Activated naive CD4-positive, alpha-beta T cell (primary cell): ENCODE data around the gene RAB1B.
A peak's percentile ranks its signal among the peaks of the same experiment; 100 is the strongest.
"Not testable (repeated sequence)": the region's sequence is repeated elsewhere in the genome, so short reads cannot be mapped to it uniquely, and the experiment has no call there.

Source experiments
- DNase-seq, 4 experiments: peaks; one replicate each; lab custom pipeline; 2025; lab: John Stamatoyannopoulos, UW

The RAB1B gene

GRCh38 chr11:66309475-66309874, 41.0 kb downstream of the RAB1B start:
- no peak for DNase-seq

GRCh38 chr11:66310324-66310723, 41.9 kb downstream of the RAB1B start:
- no peak for DNase-seq

DNA sequence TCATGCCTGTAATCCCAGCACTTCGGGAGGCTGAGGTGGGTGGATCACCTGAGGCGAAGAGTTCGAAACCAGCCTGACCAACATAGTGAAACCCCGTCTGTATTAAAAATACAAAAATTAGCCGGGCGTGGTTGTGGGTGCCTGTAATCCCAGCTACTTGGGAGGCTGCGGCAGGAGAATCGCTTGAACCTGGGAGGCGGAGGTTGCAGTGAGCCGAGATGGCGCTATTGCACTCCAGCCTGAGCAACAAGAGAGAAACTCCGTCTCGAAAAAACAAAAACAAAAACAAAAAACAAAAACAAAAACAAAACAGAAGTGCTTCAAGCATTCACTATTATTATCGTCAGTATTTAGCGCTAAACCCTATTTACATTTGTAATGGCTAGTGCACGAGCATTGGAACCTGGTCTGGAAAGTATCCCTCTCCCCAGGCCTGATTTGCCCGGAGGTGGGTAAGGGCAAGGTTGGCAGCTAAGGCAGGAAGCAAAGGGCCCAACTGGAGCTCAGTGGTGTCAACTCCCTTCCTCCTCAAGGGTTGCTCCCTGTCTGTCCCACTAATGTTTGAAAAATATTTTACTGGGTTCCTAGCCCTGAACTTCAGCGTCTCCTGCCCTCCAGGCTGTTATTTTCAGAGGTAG, 42.5 kb downstream of the RAB1B start:
- not testable (repeated sequence) for DNase-seq

DNA sequence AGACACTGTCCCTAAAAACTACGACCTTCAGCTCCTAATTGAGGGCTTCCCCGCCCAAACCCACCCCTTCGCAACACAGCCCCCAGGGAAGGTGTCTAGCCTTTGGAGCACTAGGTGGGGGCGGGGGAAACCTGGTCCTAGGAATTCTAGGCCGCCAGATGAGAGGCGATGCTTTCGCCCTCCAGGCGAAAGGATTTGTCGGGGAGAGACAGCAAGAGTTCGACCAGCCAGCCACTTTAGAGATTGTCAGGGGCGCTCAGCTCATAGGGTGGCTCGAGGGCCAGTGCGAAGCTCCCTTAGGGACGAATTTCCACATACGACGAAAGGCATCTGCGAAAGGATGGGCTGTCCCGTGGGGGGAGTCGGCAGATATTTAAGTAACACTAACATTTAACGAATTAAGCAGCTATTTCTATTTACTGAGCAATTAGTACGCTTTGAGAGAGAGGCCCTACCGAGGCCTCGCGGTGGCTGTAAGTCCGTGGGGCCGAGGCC, 43.1 kb downstream of the RAB1B start:
- DNase-seq, result no peak

GRCh38 chr11:66311965-66312548, 43.6 kb downstream of the RAB1B start:
- peak; percentile 80 to 99 (median 94) for DNase-seq

DNA sequence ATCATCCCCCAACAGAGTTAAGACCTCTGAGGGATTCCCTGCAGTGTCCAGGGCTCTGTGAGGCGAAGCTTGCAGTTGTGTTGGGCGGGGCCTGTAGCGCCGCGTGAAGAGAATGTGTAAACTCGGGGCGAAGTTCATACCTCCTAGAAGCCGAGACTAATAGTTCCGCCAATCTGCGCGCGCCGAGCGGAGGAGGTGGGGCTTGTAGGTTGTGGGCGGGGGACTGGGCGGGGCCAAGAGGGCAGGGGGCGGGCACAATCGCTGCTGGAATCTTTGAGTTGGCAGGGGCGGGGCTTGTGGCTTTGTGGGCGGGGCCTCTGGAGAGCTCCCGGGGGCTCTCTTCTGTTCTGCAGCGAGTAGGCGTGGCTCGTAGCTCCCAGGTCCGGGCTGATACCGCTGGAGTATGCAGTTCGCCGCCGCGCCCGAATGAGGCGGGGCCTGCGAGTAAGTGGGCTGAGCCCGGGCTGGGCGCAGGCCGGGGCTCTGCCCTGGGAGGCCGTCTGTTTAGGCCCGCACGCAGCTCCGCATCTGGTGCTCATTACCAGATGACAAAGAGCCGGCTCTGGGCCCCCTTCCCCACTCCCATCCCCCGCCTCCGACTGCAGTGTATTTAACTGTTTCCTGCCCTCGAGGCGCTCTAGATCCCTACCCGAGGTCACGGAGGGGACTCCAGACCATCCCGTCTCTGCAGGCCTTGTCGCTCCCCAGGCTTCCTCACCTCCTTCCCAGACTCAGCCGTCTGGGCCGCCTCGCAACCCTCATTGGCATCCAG, 44.3 kb downstream of the RAB1B start:
- peak; percentile 94 to 100 (median 98) for DNase-seq

DNA sequence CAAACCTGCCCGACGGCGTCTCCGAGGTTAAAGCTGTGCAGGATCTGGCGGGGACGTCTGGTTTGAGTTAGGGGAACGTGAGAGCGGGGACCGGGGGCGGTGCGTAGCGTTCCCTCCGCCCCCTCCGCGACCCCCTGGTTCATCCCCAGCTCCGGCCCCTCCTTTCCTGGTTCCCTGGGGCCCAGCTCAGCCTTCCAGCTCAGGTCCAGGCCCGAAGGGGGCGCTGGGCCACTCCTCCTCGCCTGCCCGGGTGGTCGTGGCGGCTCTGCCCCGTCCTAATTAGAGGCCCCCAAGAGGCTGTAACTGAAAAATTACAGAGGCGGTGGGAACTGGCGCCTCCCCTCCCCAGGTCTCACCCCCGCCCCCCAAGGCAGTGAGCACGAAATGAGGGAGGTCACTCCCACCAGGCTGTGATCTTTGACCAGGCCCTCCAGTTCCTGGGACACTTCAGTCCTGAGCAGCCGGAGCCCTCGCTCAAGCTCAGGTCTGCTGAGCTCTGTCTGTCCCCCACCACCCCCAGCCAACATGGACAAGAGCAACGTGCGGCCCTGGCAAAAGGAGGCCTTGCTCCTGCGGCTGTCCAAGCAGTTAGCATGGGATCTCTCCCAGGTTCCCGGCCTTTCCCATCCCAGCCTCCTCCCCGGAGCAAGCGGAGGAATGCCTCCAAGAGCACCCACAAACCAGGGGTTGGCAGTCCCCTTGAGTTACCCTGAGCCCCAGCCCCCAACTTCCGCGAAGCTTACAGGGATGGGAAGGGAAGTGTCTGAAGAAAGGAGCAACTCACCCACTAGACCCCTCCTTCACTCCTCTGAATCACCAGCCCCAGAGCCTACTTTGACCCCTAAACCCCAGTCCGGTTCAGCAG, 45.1 kb downstream of the RAB1B start:
- DNase-seq, result no peak

GRCh38 chr11:66314186-66314501, 45.7 kb downstream of the RAB1B start:
- no peak for DNase-seq

DNA sequence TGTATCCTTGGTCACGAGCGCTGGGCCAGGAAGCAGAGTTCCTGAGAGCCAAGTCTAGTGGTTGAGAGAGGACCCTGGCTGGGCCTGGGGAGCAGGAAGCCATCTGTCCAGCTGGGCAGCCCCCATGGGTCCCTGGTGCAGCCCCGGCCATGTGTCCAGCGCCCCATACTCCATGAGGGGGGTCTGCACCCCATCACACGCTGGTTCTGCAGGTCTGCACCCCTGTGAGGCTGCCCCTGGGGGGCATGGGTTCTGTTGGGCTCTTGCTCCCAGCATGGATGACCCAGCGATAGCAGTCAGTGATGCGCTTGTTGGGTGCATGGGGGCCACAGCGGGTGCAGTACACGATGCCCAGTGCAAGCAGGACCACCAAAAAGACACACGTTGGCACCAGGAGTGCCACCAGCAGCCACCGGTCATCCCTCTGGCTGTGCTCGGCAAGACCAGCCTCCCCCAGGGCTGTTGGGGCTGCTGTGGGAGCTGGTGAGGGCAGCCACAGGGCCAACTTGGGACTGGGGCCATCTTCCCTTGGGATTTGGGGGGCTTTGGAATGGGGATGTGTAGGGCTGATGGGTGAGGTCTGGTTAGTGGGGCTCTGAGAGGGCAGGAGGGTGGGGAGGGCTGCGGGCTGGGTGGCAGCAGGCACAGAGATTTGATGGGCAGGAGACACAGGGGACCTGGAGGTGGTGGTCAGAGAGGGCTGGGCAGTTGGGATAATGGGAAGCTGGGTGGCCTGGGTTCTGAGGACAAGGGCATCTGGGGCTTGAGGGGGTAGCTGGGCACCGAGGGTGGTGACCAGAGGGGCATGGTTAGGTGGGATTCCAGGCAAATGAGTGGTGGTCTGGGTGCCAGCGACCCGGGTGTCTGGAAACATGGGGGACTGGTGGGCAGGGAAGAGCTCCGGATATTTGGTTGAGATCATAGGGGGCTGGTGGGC, 46.4 kb downstream of the RAB1B start:
- no peak for DNase-seq

DNA sequence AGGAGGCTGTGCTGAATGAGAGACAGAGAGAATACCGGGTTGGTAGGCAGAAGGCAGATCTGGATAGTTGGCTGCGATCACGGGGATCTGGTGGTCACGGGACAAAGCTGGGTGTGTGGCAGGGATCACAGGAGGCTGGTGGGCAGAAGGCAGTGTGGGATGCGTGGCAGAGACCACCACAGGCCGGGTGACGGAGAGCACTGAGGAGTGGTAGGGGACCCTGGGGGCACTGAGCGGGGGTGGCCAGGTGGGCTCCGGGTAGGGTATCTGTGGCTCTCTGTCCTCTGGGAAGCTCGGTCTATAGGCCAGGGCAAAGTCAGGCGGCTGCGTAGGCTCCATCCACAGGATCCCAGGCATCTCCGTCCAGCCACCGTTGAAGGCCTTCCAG, 47.1 kb downstream of the RAB1B start:
- DNase-seq, result no peak

GRCh38 chr11:66315921-66316811, 47.7 kb downstream of the RAB1B start:
- DNase-seq, result no peak

DNA sequence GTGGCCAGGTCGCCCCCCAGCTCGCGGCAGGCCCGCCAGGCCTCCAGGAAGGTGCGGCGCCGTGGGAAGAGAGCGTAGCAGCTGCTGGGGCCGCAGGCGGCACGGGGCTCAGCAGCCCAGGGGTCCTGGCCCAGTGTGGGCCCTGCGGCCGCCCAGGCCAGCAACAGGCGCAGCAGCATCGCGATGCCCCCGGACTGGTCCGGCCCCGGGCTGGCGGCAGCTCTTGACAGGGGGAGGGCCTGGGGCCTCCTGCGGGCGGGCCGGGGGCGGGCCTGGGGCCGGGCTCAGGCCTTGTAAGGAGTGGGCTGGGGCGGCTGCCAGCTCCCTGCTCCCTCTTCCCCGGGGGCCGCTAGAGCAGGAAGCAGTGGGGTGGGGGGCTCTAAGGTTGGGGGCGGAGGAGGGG, 48.4 kb downstream of the RAB1B start, which contains the start of gene CD248:
Gene CD248 (minus strand): TSS at position 196 of the 403 bp plus-strand sequence. CDS start 17 bp downstream, at position 179.
- DNase-seq, result peak in 1 of 4 experiments; percentile 28

DNA sequence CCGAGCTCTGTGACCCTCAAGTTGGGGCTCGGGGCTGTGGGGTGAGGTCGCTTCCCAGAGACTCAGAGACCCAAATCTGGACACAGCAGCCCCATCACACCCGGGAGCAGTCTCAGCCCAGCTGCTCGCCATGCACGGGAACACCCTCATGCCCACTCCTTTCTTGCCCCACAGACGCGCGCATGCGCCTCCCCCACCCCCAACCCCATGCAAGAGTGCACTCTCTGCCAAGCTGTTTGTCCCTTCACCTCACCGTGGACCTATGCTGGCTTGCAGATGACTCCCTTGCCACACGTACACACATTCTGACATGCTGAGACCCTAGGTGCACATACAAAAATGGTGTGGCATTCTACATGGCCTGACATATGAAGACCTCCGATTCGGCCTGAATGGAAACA, 48.9 kb downstream of the RAB1B start:
- DNase-seq, result peak in 2 of 4 experiments; percentile 20 to 44

DNA sequence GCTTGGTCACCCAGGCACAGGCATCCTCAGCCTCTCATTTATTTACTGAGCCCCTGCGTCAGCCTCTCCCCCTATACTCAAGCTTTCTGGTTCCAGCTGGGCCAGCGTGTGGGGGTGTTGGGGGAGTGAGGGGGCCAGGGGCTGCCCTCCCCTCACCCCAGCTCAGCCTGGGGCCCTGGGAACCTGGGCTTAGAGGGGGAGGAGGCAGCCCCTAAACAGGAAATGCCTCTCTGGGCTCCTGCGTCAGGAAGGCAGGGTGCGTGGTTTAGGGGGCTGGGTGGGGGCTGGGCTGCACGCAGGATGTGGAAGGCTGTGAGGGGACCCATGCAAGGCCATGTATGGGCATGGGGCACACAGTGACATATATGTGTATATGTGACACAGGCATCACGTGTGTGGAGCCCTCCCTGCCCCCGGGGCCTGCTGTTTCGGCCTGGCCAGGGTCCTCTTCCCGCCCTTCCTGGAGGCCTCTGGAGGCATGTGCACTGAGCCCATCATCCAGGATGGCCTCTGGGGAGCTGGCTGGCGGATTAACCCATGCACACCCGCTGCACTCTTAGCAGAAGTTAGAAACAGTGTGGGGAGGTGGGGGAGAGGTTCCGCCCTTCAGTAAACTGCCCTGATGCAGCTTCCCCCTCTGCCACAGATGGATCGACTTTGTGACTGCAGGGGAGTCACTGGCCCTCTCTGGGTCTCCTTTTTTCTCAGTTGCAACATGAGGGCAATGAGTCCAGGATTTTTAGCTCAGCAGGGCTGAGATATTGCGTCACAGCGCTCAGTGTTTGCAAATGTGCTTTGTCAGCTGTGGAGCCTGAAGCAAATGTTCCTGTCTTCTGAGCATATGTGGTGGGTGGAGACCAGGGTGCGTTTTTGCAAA, 49.5 kb downstream of the RAB1B start:
- peak in 2 of 4 experiments; percentile 50 to 67 for DNase-seq

DNA sequence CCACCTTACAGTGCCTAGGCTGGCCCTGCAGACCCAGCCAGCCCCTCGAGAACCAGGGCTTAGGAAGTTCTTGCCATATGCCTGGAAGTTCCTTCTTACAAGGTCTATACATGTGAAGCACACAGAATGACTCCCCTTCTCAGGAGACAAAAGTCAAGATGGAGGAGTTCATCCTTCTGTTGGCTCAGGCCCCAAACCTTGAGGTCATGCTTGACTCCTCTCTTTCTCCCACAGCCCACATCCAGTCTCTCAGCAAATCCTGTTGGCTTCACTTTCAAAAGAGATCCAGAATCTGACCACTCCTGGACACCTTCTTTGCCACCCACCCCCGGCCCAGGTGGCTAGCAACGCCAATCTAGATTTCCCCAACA, 50.1 kb downstream of the RAB1B start:
- DNase-seq, result no peak

- not testable (repeated sequence) for DNase-seq
These were observed 51.9 kb downstream of the RAB1B start for GRCh38 chr11:66320289-66320688.

GRCh38 chr11:66320748-66321147, 52.3 kb downstream of the RAB1B start:
- not testable (repeated sequence) for DNase-seq

GRCh38 chr11:66321606-66322005, 53.2 kb downstream of the RAB1B start:
- DNase-seq, result no peak
